Fibroblast of the aortic adventitia (primary cell): ENCODE data around the gene GNA12. TPM values are rescaled to one million over a fixed set of nuclear protein-coding genes. Genes with fewer than 3 reads are reported as not detected.

ENCODE experiments used
- DNase-seq: peaks from one replicate; pipeline ENCODE4 v3.0.0-alpha.2; 2010; ENCODE audit warnings: low read depth
- H3K4me3 ChIP-seq: 2 replicates; pipeline ENCODE4 v1.5.1; 2011; ENCODE audit warnings: low read depth, mild to moderate bottlenecking, control low read depth, low read length, moderate library complexity
- CTCF ChIP-seq: IDR thresholded peaks from 2 replicates; pipeline ENCODE4 v1.5.1; 2011; ENCODE audit warnings: mild to moderate bottlenecking, low read length, control low read depth, inconsistent platforms; ENCODE audit not compliant: insufficient read depth
- total RNA-seq: library from RNA; depleted of rRNA; stranded (reverse); fragments of >200 nt; gene quantifications from 2 replicates; pipeline ENCODE4 v1.2.3, GENCODE V29; 2012; ENCODE audit warnings: low replicate concordance

GNA12 gene
- total RNA-seq, 1 donor = 16.2 TPM

GRCh38 chr7:2809903-2810625 is 34.0 kb downstream of the GNA12 start:
- H3K4me3 ChIP-seq = no peak overlapping the region

DNA sequence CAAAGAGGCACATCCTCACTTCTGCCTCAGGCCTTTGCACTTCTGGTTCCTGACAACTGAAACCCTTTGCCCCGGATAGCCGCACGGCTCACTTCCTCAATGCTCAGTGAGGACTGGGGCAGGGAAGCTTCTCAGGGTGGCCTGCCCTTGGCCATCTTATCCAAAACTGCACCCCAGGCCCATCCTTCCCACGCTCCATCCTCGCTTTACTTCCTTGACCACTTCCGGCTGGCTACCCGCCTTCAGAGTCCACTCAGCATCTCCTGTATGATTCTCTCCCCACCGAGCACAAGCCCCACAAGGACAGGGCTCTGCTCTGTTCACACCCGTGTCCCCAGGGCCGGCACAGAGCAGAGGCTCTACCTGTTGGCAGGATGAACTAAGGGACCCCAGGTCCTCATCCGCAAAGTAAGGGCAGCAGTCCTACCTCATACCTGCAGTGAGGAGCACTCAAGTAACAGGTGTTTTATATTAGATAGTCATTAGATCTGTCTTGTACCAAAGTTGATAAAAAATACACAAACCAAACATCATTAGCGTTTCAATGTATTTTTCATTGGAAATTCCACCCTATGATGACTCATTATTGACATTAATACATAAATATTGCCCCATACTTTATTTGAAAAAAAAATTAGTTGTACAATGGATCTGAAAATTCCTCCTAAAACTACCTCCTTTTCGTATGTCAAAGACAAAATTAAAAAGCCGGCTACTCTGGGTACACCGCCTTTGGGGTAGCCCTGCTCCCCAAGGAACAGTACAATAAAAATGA is 35.0 kb downstream of the GNA12 start:
- no peak for TF ChIP-seq CTCF
- no peak overlapping the region for H3K4me3 ChIP-seq
- DNase-seq = no peak

More at GRCh38 chr7:2809903-2810625, 34.0 kb downstream of the GNA12 start:
- no peak for DNase-seq
- no peak for TF ChIP-seq CTCF

GRCh38 chr7:2807845-2808772 is 36.0 kb downstream of the GNA12 start:
- DNase-seq = no peak
- no peak overlapping the region for H3K4me3 ChIP-seq
- no peak for TF ChIP-seq CTCF

GRCh38 chr7:2807460-2807844 is 36.7 kb downstream of the GNA12 start:
- no peak overlapping the region for H3K4me3 ChIP-seq
- no peak for DNase-seq
- no peak for TF ChIP-seq CTCF

DNA sequence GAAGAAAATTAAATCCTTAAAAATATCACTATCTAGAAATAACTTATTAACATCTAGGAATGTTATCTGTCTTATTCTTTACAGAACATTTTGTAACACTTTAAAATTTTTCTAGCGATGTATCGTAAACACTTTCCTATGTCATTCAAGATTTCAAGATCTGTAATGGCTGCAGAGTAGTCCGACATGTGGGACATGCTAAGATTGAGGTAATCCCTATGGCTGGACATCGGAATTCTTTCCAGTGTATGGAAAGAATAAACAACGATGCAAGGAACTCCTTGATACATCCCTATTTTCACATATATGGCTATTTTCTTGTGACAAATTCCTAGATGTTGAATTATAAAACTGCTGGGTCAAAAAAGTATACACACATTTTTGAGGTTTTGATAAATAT is 37.5 kb downstream of the GNA12 start:
- DNase-seq = no peak
- no peak overlapping the region for H3K4me3 ChIP-seq
- no peak for TF ChIP-seq CTCF

DNA sequence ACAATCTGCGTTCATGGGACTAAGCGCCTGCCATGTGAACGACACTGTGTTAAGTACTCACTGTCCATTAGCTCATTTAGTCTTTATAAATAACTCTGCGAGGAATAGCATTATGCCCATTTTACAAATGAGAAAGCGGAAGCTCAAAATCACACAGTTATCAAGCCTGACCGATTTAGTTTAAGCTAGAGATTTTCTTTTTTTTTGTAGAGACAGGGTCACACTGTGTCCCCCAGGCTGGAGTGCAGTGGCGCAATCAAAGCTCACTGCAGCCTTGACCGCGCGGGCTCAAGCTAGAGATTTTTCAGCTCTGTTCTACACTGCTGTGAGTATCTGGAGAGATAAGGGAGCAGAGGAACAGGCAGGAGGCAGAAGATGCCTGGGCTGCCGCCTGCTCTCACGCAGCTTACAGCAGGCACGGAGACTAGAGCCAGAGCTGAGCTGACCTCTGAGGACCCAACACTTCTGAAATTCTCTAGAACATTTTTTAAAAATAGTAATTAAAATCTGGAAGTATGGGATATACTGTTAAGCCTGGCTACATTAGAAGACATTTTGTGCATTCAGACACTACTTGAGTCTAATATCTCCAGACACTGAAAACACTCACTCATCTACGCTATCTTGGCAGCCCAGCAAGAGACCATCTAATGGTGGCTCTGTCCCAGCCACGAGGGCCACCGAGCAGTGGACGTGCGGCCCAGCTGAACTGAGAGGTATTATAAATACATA is 38.7 kb downstream of the GNA12 start:
- no peak for TF ChIP-seq CTCF
- no peak overlapping the region for H3K4me3 ChIP-seq
- no peak for DNase-seq
